H9 (cell line): ENCODE results near the gene ITIH6. TPM values are rescaled to one million over a fixed set of nuclear protein-coding genes. Genes with fewer than 3 reads are reported as not detected.

Experiments
- DNase-seq: peaks from one replicate; pipeline ENCODE4 v3.0.0-alpha.2; 2017
- H2AFZ ChIP-seq: one replicate; pipeline ENCODE4 v1.6.1; 2013; ENCODE audit warnings: mild to moderate bottlenecking, low read length, control low read depth, moderate library complexity
- H2AK5ac ChIP-seq: 2 replicates; pipeline ENCODE4 v1.6.1; 2013; ENCODE audit warnings: low read length, control low read depth, mixed read lengths; ENCODE audit not compliant: insufficient read length
- H2BK120ac ChIP-seq: one replicate; pipeline ENCODE4 v1.6.1; 2013; ENCODE audit warnings: low read depth, mild to moderate bottlenecking, low read length, control low read depth, inconsistent platforms; ENCODE audit not compliant: poor library complexity, severe bottlenecking
- H2BK12ac ChIP-seq: 2 replicates; pipeline ENCODE4 v1.6.1; 2013; ENCODE audit warnings: low read length, control low read depth, mixed read lengths, low read depth; ENCODE audit not compliant: insufficient read length
- H2BK15ac ChIP-seq: 2 replicates; pipeline ENCODE4 v1.6.1; 2013; ENCODE audit warnings: low read depth, low read length, control low read depth
- H2BK20ac ChIP-seq: one replicate; pipeline ENCODE4 v1.6.1; 2013; ENCODE audit warnings: low read depth, mild to moderate bottlenecking, low read length, control low read depth, inconsistent platforms; ENCODE audit not compliant: poor library complexity, severe bottlenecking
- H2BK5ac ChIP-seq: 2 replicates; pipeline ENCODE4 v1.6.1; 2013; ENCODE audit warnings: low read length, control low read depth, mixed read lengths; ENCODE audit not compliant: insufficient read length
- H3K14ac ChIP-seq: 2 replicates; pipeline ENCODE4 v1.6.1; 2013; ENCODE audit warnings: low read length, control low read depth; ENCODE audit not compliant: insufficient read depth
- H3K18ac ChIP-seq: 2 replicates; pipeline ENCODE4 v1.6.1; 2013; ENCODE audit warnings: low read depth, mild to moderate bottlenecking, mixed read lengths, low read length, control low read depth; ENCODE audit not compliant: insufficient read length
- H3K23ac ChIP-seq: 2 replicates; pipeline ENCODE4 v1.6.1; 2013; ENCODE audit warnings: low read length, control low read depth, mixed read lengths, low read depth; ENCODE audit not compliant: insufficient read length
- H3K23me2 ChIP-seq: 2 replicates; pipeline ENCODE4 v1.6.1; 2013; ENCODE audit warnings: low read depth, mild to moderate bottlenecking, mixed read lengths, low read length, control low read depth; ENCODE audit not compliant: insufficient read length, poor library complexity, severe bottlenecking
- H3K27ac ChIP-seq: 2 replicates; pipeline ENCODE4 v1.5.1; 2013; ENCODE audit warnings: low read length, control low read depth, mixed read lengths, low read depth; ENCODE audit not compliant: insufficient read length
- H3K27me3 ChIP-seq: 2 replicates; pipeline ENCODE4 v1.6.1; 2013; ENCODE audit warnings: low read length, control low read depth, inconsistent platforms; ENCODE audit not compliant: insufficient read depth
- H3K4ac ChIP-seq: 2 replicates; pipeline ENCODE4 v1.6.1; 2013; ENCODE audit warnings: low read depth, mild to moderate bottlenecking, control low read depth, inconsistent platforms, low read length, moderate library complexity
- H3K4me1 ChIP-seq: 2 replicates; pipeline ENCODE4 v1.6.1; 2013; ENCODE audit warnings: low read length, control low read depth, inconsistent platforms; ENCODE audit not compliant: insufficient read depth
- H3K4me2 ChIP-seq: 2 replicates; pipeline ENCODE4 v1.6.1; 2013; ENCODE audit warnings: low read length, control low read depth, mixed read lengths; ENCODE audit not compliant: insufficient read length, insufficient read depth
- H3K56ac ChIP-seq: 2 replicates; pipeline ENCODE4 v1.6.1; 2013; ENCODE audit warnings: low read depth, mild to moderate bottlenecking, mixed read lengths, low read length, control low read depth; ENCODE audit not compliant: insufficient read length
- H3K79me1 ChIP-seq: 2 replicates; pipeline ENCODE4 v1.6.1; 2013; ENCODE audit warnings: low read depth, mild to moderate bottlenecking, moderate library complexity, low read length, control low read depth, inconsistent platforms; ENCODE audit not compliant: insufficient read depth, poor library complexity, severe bottlenecking
- H3K79me2 ChIP-seq: 2 replicates; pipeline ENCODE4 v1.6.1; 2013; ENCODE audit warnings: low read length, control low read depth, inconsistent platforms; ENCODE audit not compliant: insufficient read depth
- H3K9ac ChIP-seq: 2 replicates; pipeline ENCODE4 v1.6.1; 2013; ENCODE audit warnings: low read length, control low read depth, mixed read lengths; ENCODE audit not compliant: insufficient read length; ENCODE audit errors: extremely low read depth
- H3K9me3 ChIP-seq: one replicate; pipeline ENCODE4 v1.6.1; 2013; ENCODE audit warnings: low read depth, low read length, inconsistent platforms; ENCODE audit not compliant: control insufficient read depth
- H3T11ph ChIP-seq: one replicate; pipeline ENCODE4 v1.6.1; 2013; ENCODE audit warnings: mild to moderate bottlenecking, low read length, control low read depth, inconsistent platforms
- H4K20me1 ChIP-seq: one replicate; pipeline ENCODE4 v1.6.1; 2013; ENCODE audit not compliant: control insufficient read depth, insufficient read length, insufficient read depth
- H4K5ac ChIP-seq: 2 replicates; pipeline ENCODE4 v1.6.1; 2013; ENCODE audit warnings: low read depth, mild to moderate bottlenecking, mixed read lengths, low read length, control low read depth; ENCODE audit not compliant: insufficient read length
- H4K8ac ChIP-seq: replicated peaks from 2 replicates; pipeline ENCODE4 v1.6.1; 2013; ENCODE audit warnings: low read length, control low read depth, mixed read lengths, low read depth; ENCODE audit not compliant: insufficient read length
- H4K91ac ChIP-seq: 2 replicates; pipeline ENCODE4 v1.6.1; 2013; ENCODE audit warnings: low read depth, mild to moderate bottlenecking, moderate library complexity, mixed read lengths, low read length, control low read depth; ENCODE audit not compliant: insufficient read length
- H3K27ac Mint-ChIP-seq, 3 experiments: 2 replicates in 2 of 3; 3 replicates in 1 of 3; pipeline ENCODE4 v1.8.0; 2020 to 2021; ENCODE audit warnings: mixed read lengths in 3 of 3, mild to moderate bottlenecking in 1 of 3, moderate library complexity in 1 of 3
- H3K27me3 Mint-ChIP-seq: 2 replicates; pipeline ENCODE4 v1.8.0; 2021; ENCODE audit warnings: low read depth, mild to moderate bottlenecking, moderate library complexity, mixed read lengths
- H3K36me3 Mint-ChIP-seq, 3 experiments: 2 replicates in 2 of 3; 3 replicates in 1 of 3; pipeline ENCODE4 v1.8.0; 2020 to 2021; ENCODE audit warnings: low read depth in 3 of 3, mixed read lengths in 3 of 3; ENCODE audit not compliant: insufficient read depth in 1 of 3
- H3K4me1 Mint-ChIP-seq, 2 experiments: 2 replicates each; pipeline ENCODE4 v1.8.0; 2020; ENCODE audit warnings: mixed read lengths in 2 of 2
- H3K4me3 Mint-ChIP-seq, 2 experiments: 2 replicates in 1 of 2; 3 replicates in 1 of 2; pipeline ENCODE4 v1.8.0; 2020 to 2021; ENCODE audit warnings: mild to moderate bottlenecking in 2 of 2, mixed read lengths in 2 of 2, moderate library complexity in 1 of 2
- H3K9me3 Mint-ChIP-seq, 2 experiments: 2 replicates in 1 of 2; 3 replicates in 1 of 2; pipeline ENCODE4 v1.8.0; 2020; ENCODE audit warnings: mild to moderate bottlenecking in 2 of 2, mixed read lengths in 2 of 2, moderate library complexity in 1 of 2
- CTCF ChIP-seq: fragments of 200-600 bp; sonication (generic); conservative IDR thresholded peaks from 3 replicates; pipeline ENCODE4 v1.8.0; 2021; ENCODE audit warnings: antibody characterized with exemption, mild to moderate bottlenecking
- WGBS: extraction: QIAGEN DNeasy Blood & Tissue Kit; methylation state at CpG from one replicate; pipeline ENCODE4 v1.1.7; 2013; ENCODE audit warnings: missing lambda C conversion rate, low lambda C conversion rate, mixed read lengths; ENCODE audit not compliant: insufficient read length; ENCODE audit errors: extremely low coverage; 5-methylcytosine and 5-hydroxymethylcytosine counted together
- total RNA-seq: library from RNA; stranded (reverse); gene quantifications from 2 replicates; pipeline ENCODE4 v1.2.1, GENCODE V29; 2021

Gene ITIH6
- total RNA-seq, 1 experiment from 2014 or later = not detected

GRCh38 chrX:54799046-54799445 lies 991 bp upstream of the ITIH6 start:
- no peak overlapping the region for H2BK15ac ChIP-seq
- H3K18ac ChIP-seq = no peak overlapping the region
- no peak overlapping the region for H3K27ac ChIP-seq
- peaks cover 2% of the 10 kb centered on the region for H3K27me3 Mint-ChIP-seq
- H2BK120ac ChIP-seq = no peak overlapping the region
- H3K4me1 ChIP-seq = no peaks in the 10 kb centered on the region; the same call in 1 of the 2 replicates
- H4K5ac ChIP-seq = no peak overlapping the region
- H2AFZ ChIP-seq = no peak overlapping the region
- no peaks in the 10 kb centered on the region for H3K79me1 ChIP-seq
- no CpG with 5 or more reads among the region's 2 CpGs for WGBS
- no peak overlapping the region for H3K4me3 Mint-ChIP-seq
- no peak overlapping the region for H3K14ac ChIP-seq
- H3K4me1 Mint-ChIP-seq = peaks cover 4 to 5% of the 10 kb centered on the region in 2 experiments; a peak in 3 of 4 replicates
- H2BK20ac ChIP-seq = no peak overlapping the region
- H3K27me3 ChIP-seq = no peaks in the 10 kb centered on the region
- no peak overlapping the region for H3K4ac ChIP-seq
- H3K56ac ChIP-seq = no peak overlapping the region
- no peak overlapping the region for H4K91ac ChIP-seq
- no peaks in the 10 kb centered on the region for H3K79me2 ChIP-seq
- DNase-seq = no peak
- H2BK12ac ChIP-seq = no peak overlapping the region
- no peak overlapping the region for H2BK5ac ChIP-seq
- H2AK5ac ChIP-seq = no peak overlapping the region
- no peaks in the 10 kb centered on the region for H3K23me2 ChIP-seq
- no peak overlapping the region for H3K27ac Mint-ChIP-seq
- no peak overlapping the region for H3K23ac ChIP-seq
- TF ChIP-seq CTCF = no peak
- no peak overlapping the region for H3T11ph ChIP-seq
- no peaks in the 10 kb centered on the region for H4K20me1 ChIP-seq
- peaks cover 66 to 67% of the 10 kb centered on the region in 2 experiments for H3K9me3 Mint-ChIP-seq
- no peak overlapping the region for H3K9ac ChIP-seq
- no peak overlapping the region for H4K8ac ChIP-seq
- no peak overlapping the region for H3K4me2 ChIP-seq
- H3K9me3 ChIP-seq = peaks cover 40% of the 10 kb centered on the region
- no peaks in the 10 kb centered on the region; a peak in 2 of 7 replicates for H3K36me3 Mint-ChIP-seq
